Thyroid gland (tissue), 4 donors: ENCODE data around the gene PLEKHA7.

Experiments
- POLR2A ChIP-seq, 2 donors: fragments of 450-650 bp; IDR thresholded peaks; one replicate each; pipeline ENCODE4 v1.6.1; 2017; ENCODE audit warnings: antibody characterized with exemption in 2 of 2, mild to moderate bottlenecking in 2 of 2, moderate library complexity in 1 of 2
- TF ChIP-seq, protein P1 (sequence below), 6 experiments: fragments of 200-600 bp in 3 of 6; fragments of 450-650 bp in 3 of 6; sonication (generic) in 3 of 6; IDR thresholded peaks; one replicate each; pipeline ENCODE4 v1.5.1; 2016 to 2019; ENCODE audit warnings: antibody characterized with exemption in 6 of 6, mild to moderate bottlenecking in 2 of 6, inconsistent platforms in 1 of 6, moderate library complexity in 1 of 6

DNA sequence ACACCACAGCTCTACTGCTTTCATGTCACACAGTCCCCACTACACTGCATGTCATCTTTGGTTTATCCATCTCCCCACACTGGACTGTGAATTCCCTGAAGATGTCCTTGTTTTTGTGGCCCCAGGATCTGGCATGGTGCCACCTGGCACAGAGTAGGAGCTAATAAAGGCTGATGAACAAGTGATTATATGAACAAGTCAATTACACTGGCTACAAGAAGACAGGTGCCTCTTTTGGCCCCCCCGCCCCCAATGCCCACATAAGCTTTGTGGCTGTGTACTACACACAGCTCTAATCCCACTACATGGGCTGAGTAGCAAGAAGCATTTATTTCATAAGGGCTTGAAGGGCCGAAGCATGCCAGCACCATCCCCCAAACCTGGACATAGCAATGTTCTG lies 24.7 kb downstream of the PLEKHA7 start:
- TF ChIP-seq POLR2A (IDR thresholded peaks at IDR 0.05), result no peak
- TF ChIP-seq, protein P1, sequence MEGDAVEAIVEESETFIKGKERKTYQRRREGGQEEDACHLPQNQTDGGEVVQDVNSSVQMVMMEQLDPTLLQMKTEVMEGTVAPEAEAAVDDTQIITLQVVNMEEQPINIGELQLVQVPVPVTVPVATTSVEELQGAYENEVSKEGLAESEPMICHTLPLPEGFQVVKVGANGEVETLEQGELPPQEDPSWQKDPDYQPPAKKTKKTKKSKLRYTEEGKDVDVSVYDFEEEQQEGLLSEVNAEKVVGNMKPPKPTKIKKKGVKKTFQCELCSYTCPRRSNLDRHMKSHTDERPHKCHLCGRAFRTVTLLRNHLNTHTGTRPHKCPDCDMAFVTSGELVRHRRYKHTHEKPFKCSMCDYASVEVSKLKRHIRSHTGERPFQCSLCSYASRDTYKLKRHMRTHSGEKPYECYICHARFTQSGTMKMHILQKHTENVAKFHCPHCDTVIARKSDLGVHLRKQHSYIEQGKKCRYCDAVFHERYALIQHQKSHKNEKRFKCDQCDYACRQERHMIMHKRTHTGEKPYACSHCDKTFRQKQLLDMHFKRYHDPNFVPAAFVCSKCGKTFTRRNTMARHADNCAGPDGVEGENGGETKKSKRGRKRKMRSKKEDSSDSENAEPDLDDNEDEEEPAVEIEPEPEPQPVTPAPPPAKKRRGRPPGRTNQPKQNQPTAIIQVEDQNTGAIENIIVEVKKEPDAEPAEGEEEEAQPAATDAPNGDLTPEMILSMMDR (IDR thresholded peaks at IDR 0.05), result no peak
